Neural cell (in vitro differentiated cells): ENCODE data around the gene SCNN1G.

Experiments
- EP300 ChIP-seq: fragments of 450-650 bp; conservative IDR thresholded peaks from 2 replicates; pipeline ENCODE4 v1.6.1; 2014; ENCODE audit warnings: antibody characterized with exemption, mild to moderate bottlenecking, moderate library complexity; ENCODE audit not compliant: poor library complexity, severe bottlenecking
- EZH2 ChIP-seq: fragments of 200-600, 300-800 bp; shearing (Covaris generic), sonication (generic); IDR thresholded peaks from 2 replicates; pipeline ENCODE4 v1.6.1; 2014; ENCODE audit warnings: antibody characterized with exemption, low read length, borderline replicate concordance, mild to moderate bottlenecking; ENCODE audit not compliant: insufficient read depth, poor library complexity, severe bottlenecking
- POLR2AphosphoS5 ChIP-seq: IDR thresholded peaks from 2 replicates; pipeline ENCODE4 v1.6.1; 2012
- RAD21 ChIP-seq: fragments of 450-650 bp; conservative IDR thresholded peaks from 2 replicates; pipeline ENCODE4 v1.6.1; 2014; ENCODE audit warnings: antibody characterized with exemption, mild to moderate bottlenecking, moderate library complexity
- SMC3 ChIP-seq: fragments of 450-650 bp; conservative IDR thresholded peaks from 2 replicates; pipeline ENCODE4 v1.6.1; 2014; ENCODE audit warnings: antibody characterized with exemption, mild to moderate bottlenecking, moderate library complexity; ENCODE audit not compliant: poor library complexity
- TF ChIP-seq, protein P1 (sequence below): fragments of 450-650 bp; IDR thresholded peaks from 2 replicates; pipeline ENCODE4 v1.5.1; 2014; ENCODE audit warnings: antibody characterized with exemption, mild to moderate bottlenecking, moderate library complexity; ENCODE audit not compliant: poor library complexity, severe bottlenecking

DNA sequence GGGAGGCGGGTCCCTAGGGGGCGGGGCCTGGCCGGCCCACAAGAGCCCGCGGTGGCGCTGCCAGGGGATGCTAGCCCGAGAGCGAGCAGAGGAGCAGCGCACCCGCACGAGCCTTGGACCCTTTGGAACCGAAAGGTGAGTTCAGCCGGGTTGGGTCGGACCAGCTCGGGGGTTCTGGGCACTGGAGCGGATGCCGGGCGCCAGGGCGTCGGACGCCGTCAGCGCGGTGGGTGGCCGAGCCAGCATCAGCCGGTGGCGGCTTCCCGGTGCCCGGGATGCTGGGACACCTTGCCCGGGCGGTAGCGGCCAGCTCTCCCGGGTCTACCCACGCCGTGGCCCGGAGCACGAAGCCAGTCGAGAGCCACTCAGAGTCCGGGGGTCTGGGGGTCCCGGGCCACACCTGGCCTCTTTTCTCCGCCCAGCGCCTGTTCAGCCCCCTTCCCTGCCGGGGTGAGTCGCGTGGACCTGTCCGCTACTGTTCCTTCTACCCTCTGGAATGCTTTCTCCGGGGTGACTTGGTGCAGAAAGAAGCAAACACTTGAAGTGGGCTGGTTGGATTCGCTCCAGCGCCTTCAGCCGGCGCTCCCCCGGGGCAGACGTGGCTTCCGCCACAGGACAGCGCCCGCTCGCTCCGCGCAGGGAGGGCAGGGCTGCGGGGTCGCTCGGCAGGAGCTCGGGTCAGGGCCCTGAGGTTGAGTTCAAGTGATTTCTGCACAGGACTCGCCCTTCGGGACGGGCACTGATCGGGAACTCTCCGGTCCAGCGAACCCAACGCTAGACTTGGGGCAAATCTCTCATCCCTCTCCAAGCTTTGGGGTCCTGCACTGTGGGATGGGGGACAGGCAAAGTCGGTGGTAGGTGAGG is at the start of gene SCNN1G:
- TF ChIP-seq, protein P1, sequence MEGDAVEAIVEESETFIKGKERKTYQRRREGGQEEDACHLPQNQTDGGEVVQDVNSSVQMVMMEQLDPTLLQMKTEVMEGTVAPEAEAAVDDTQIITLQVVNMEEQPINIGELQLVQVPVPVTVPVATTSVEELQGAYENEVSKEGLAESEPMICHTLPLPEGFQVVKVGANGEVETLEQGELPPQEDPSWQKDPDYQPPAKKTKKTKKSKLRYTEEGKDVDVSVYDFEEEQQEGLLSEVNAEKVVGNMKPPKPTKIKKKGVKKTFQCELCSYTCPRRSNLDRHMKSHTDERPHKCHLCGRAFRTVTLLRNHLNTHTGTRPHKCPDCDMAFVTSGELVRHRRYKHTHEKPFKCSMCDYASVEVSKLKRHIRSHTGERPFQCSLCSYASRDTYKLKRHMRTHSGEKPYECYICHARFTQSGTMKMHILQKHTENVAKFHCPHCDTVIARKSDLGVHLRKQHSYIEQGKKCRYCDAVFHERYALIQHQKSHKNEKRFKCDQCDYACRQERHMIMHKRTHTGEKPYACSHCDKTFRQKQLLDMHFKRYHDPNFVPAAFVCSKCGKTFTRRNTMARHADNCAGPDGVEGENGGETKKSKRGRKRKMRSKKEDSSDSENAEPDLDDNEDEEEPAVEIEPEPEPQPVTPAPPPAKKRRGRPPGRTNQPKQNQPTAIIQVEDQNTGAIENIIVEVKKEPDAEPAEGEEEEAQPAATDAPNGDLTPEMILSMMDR, result no peak
- TF ChIP-seq EZH2 (no peak), EP300 (no peak), RAD21 (no peak), SMC3 (no peak), POLR2AphosphoS5 (no peak)
